Lung (tissue), 12 donors: Measurements from ENCODE around the gene MCEMP1. TPM values are rescaled to one million over a fixed set of nuclear protein-coding genes. Genes with fewer than 3 reads are reported as not detected.

Experiments
- ATAC-seq: fragments of 200-7000 bp; cut with Tn5 transposase; one replicate; pipeline ENCODE4 v1.9.1; 2020; ENCODE audit warnings: moderate number of reproducible peaks; ENCODE audit not compliant: insufficient read depth, low FRiP score
- DNase-seq, 3 donors: peaks; one replicate each; pipeline ENCODE4 v3.0.0-alpha.2; 2013 to 2017
- H3K27ac ChIP-seq, 2 donors: one replicate each; pipeline ENCODE4 v1.5.1; 2013; ENCODE audit warnings: mild to moderate bottlenecking in 2 of 2, moderate library complexity in 2 of 2, control low read depth in 1 of 2, inconsistent platforms in 1 of 2, low read depth in 1 of 2, low read length in 1 of 2
- H3K27me3 ChIP-seq, 3 donors: one replicate each; pipeline ENCODE4 v1.5.1; 2013; ENCODE audit warnings: low read length in 2 of 3; ENCODE audit not compliant: control insufficient read depth in 3 of 3, insufficient read depth in 3 of 3
- H3K36me3 ChIP-seq, 4 donors: one replicate each; pipeline ENCODE4 v1.5.1; 2013; ENCODE audit warnings: low read length in 4 of 4, mild to moderate bottlenecking in 1 of 4, moderate library complexity in 1 of 4; ENCODE audit not compliant: control insufficient read depth in 4 of 4, insufficient read depth in 4 of 4
- H3K4me1 ChIP-seq, 5 donors: one replicate each; pipeline ENCODE4 v1.5.1; 2013; ENCODE audit warnings: low read length in 5 of 5, mild to moderate bottlenecking in 2 of 5, moderate library complexity in 1 of 5; ENCODE audit not compliant: control insufficient read depth in 5 of 5, insufficient read depth in 5 of 5
- H3K4me3 ChIP-seq: one replicate; pipeline ENCODE4 v1.5.1; 2013; ENCODE audit warnings: mild to moderate bottlenecking, control low read depth, moderate library complexity
- H3K9ac ChIP-seq, 2 donors: one replicate each; pipeline ENCODE4 v1.5.1; 2013; ENCODE audit warnings: low read length in 2 of 2, control low read depth in 1 of 2; ENCODE audit not compliant: insufficient read depth in 1 of 2
- H3K9me3 ChIP-seq, 4 donors: one replicate each; pipeline ENCODE4 v1.5.1; 2013; ENCODE audit warnings: low read length in 3 of 4, mild to moderate bottlenecking in 1 of 4, moderate library complexity in 1 of 4; ENCODE audit not compliant: control insufficient read depth in 4 of 4, insufficient read depth in 3 of 4
- WGBS, 2 donors: extraction: QIAGEN DNeasy Blood & Tissue Kit; methylation state at CpG; one replicate each; pipeline ENCODE4 v1.1.7; 2013; 5-methylcytosine and 5-hydroxymethylcytosine counted together
- polyA plus RNA-seq, 2 donors: library from polyadenylated mRNA; stranded (reverse); fragments of 200-250 nt; gene quantifications; one replicate each; pipeline ENCODE4 v1.2.1, GENCODE V29; 2013
- total RNA-seq, 2 donors: library from RNA; depleted of rRNA in 1 of 2; stranded (reverse); fragments of >200 nt in 1 of 2; gene quantifications; one replicate each; pipeline ENCODE4 v1.2.1, GENCODE V29; 2014 to 2021
- TF ChIP-seq, protein P1 (sequence below): IDR thresholded peaks from 2 replicates; pipeline ENCODE4 v1.5.1; 2012; ENCODE audit warnings: mild to moderate bottlenecking; ENCODE audit errors: control extremely low read depth, extremely low read depth
- donor health status: control.
- donor health status: control.
- donor health status: Bipolar disorder and iron deficiency.
- donor health status: healthy.
- donor health status: DM: yes; HTN: yes; CAD: no.

The MCEMP1 gene
- total and polyA plus RNA-seq, 4 donors, result 2.5 to 298 (median 50.1) TPM

- H3K9ac ChIP-seq, result no peak overlapping the region
- no peak for ATAC-seq
- 58 to 67% methylated on average over 15 of the region's 15 CpGs for WGBS, 2 donors
- no peak overlapping the region for H3K4me3 ChIP-seq
- no peaks in the 10 kb centered on the region for H3K4me1 ChIP-seq
- H3K9me3 ChIP-seq, result peaks cover 0 to 1% (median 0%) of the 10 kb centered on the region in 4 donors
- H3K36me3 ChIP-seq, result no peaks in the 10 kb centered on the region
- peaks cover 0 to 4% (median 3%) of the 10 kb centered on the region in 3 donors for H3K27me3 ChIP-seq
- TF ChIP-seq, protein P1, sequence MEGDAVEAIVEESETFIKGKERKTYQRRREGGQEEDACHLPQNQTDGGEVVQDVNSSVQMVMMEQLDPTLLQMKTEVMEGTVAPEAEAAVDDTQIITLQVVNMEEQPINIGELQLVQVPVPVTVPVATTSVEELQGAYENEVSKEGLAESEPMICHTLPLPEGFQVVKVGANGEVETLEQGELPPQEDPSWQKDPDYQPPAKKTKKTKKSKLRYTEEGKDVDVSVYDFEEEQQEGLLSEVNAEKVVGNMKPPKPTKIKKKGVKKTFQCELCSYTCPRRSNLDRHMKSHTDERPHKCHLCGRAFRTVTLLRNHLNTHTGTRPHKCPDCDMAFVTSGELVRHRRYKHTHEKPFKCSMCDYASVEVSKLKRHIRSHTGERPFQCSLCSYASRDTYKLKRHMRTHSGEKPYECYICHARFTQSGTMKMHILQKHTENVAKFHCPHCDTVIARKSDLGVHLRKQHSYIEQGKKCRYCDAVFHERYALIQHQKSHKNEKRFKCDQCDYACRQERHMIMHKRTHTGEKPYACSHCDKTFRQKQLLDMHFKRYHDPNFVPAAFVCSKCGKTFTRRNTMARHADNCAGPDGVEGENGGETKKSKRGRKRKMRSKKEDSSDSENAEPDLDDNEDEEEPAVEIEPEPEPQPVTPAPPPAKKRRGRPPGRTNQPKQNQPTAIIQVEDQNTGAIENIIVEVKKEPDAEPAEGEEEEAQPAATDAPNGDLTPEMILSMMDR, result no peak
- no peak for DNase-seq
- no peak overlapping the region for H3K27ac ChIP-seq
Measured at GRCh38 chr19:7699417-7700401, 22.8 kb downstream of the MCEMP1 start.

- TF ChIP-seq, protein P1, result no peak
- Histone ChIP-seq H3K27me3 (peaks cover 0 to 4% (median 3%) of the 10 kb centered on the region in 3 donors), H3K4me1 (no peaks in the 10 kb centered on the region), H3K27ac (no peak overlapping the region), H3K9me3 (peaks cover 0 to 1% (median 0%) of the 10 kb centered on the region in 4 donors), H3K9ac (no peak overlapping the region), H3K4me3 (no peak overlapping the region), H3K36me3 (no peaks in the 10 kb centered on the region)
- WGBS, 2 donors, result 94 to 96% methylated on average over 12 of the region's 12 CpGs
- ATAC-seq (no peak), DNase-seq (no peak)
Measured at GRCh38 chr19:7701049-7701653, 24.3 kb downstream of the MCEMP1 start.

DNA sequence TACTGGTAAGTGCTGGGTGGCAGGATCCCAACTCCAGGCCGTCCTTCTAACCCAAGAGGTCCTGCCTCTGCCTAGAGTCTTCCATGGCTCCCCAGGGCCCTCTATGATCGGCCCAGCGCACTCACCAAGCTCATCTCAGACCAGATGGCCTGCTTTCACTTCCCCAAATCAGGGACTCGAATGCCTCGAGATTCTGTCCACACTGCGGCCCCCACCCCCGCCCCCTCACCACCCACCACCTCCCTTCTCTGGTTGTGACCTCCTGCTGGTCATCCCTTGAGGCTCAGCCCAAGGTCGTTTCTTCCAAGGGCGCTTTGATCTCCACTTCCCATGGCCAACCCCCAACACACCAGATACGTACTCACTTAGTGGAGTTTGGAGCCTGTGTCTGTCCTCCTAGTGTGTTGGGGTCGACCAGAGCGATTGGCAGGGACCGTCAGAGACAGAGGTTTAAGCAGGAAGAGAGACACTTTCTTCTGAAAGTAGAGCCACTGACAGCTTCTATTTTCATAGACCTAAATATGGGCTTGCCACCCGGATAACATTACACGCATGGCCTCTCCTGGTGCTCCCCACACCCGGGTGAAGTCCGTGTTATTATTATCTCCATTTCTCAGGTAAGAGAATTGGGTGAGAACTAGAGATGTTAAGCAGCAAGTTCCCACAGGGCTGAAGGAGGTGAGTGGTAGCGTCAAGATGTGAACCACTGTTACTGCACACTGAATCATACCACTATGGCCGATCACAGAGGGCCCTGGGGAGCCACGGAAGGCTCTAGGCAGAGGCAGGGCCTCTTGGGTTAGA is 25.0 kb downstream of the MCEMP1 start, which contains the start of gene FCER2:
Gene FCER2, minus strand, starts transcription at position 478 of the 804 bp plus-strand sequence. CDS start 2,371 bp downstream, outside the sequence.
- TF ChIP-seq, protein P1, result no peak
- ATAC-seq, result no peak
- DNase-seq, result no peak
- H3K27ac ChIP-seq, result no peak within 1 kb of the TSS
- H3K9me3 ChIP-seq, result peaks cover 0 to 1% (median 0%) of the 10 kb centered on the region in 4 donors
- no peak within 1 kb of the TSS for H3K4me3 ChIP-seq
- H3K9ac ChIP-seq, result no peak within 1 kb of the TSS
- H3K4me1 ChIP-seq, result no peaks in the 10 kb centered on the region
- 61 to 62% methylated on average over 20 of the region's 20 CpGs for WGBS, 2 donors
- H3K27me3 ChIP-seq, result peaks cover 0 to 3% (median 2%) of the 10 kb centered on the region in 3 donors
- no peaks in the 10 kb centered on the region for H3K36me3 ChIP-seq
